ENCODE measurements around the gene CUL2. TPM values are rescaled to one million over a fixed set of nuclear protein-coding genes. Genes with fewer than 3 reads are reported as not detected.

Gene CUL2
- polyA plus RNA-seq, 3 donors = 7.2 to 12.8 (median 12.0) TPM

GRCh38 chr10:34966451-34966850 is 123.7 kb downstream of the CUL2 start:
- 90 to 92% (median 91%) methylated on average over 5 of the region's 5 CpGs for WGBS, 3 donors
- H3K27ac ChIP-seq (ENCODE audit: low read depth, low read length) = no peak overlapping the region

GRCh38 chr10:34966040-34966439 is 124.1 kb downstream of the CUL2 start:
- H3K27ac ChIP-seq (ENCODE audit: low read depth, low read length) = no peak overlapping the region
- 86 to 92% (median 87%) methylated on average over 5 of the region's 5 CpGs for WGBS, 3 donors

- no peak overlapping the region for H3K27ac ChIP-seq (ENCODE audit: low read depth, low read length)
- WGBS, 3 donors = 95 to 97% (median 97%) methylated on average over 13 of the region's 13 CpGs
Observed at GRCh38 chr10:34964166-34964800, 125.9 kb downstream of the CUL2 start.

- H3K27ac ChIP-seq (ENCODE audit: low read depth, low read length) = no peak overlapping the region
- 80 to 88% (median 85%) methylated on average over 2 of the region's 2 CpGs for WGBS, 3 donors
Observed at GRCh38 chr10:34962866-34963265, 127.3 kb downstream of the CUL2 start.

- WGBS, 3 donors = 78 to 82% (median 79%) methylated on average over 8 of the region's 8 CpGs
- no peak overlapping the region for H3K27ac ChIP-seq (ENCODE audit: low read depth, low read length)
Observed at GRCh38 chr10:34960983-34961382, 129.2 kb downstream of the CUL2 start.

GRCh38 chr10:34959786-34960185 is 130.4 kb downstream of the CUL2 start:
- WGBS, 3 donors = 61 to 81% (median 65%) methylated on average over 4 of the region's 4 CpGs
- H3K27ac ChIP-seq (ENCODE audit: low read depth, low read length) = no peak overlapping the region

- 71 to 76% (median 71%) methylated on average over 9 of the region's 9 CpGs for WGBS, 3 donors
- H3K27ac ChIP-seq (ENCODE audit: low read depth, low read length) = no peak overlapping the region
Observed at GRCh38 chr10:34959321-34959720, 130.8 kb downstream of the CUL2 start.

Other genes with a start within 250 kb of the CUL2 start
- 100 to 1,000 TPM in 1 of 3 donors, 10 to 100 TPM in 2; 16.6 to 143 (median 75.4) TPM for gene CREM, start 36.5 kb upstream of the CUL2 start, polyA plus RNA-seq
- gene CCNY, start 246.2 kb upstream of the CUL2 start, polyA plus RNA-seq = 10 to 100 TPM; 14.0 to 38.6 (median 24.6) TPM